WTC11 (cell line): ENCODE measurements around the gene PRPF6.

Source experiments
- ATF1 ChIP-seq: sonication (generic); formaldehyde crosslinking; IDR thresholded peaks from 2 replicates; pipeline ENCODE4 v1.8.1; 2023; ENCODE audit warnings: mild to moderate bottlenecking, moderate library complexity, missing genetic modification reagents
- ETV6 ChIP-seq: sonication (generic); formaldehyde crosslinking; IDR thresholded peaks from 2 replicates; pipeline ENCODE4 v1.8.1; 2022; ENCODE audit warnings: mild to moderate bottlenecking, missing genetic modification reagents
- JUN ChIP-seq: sonication (generic); formaldehyde crosslinking; IDR thresholded peaks from 2 replicates; pipeline ENCODE4 v1.8.0; 2023; ENCODE audit warnings: mild to moderate bottlenecking, missing genetic modification reagents
- SMAD4 ChIP-seq: sonication (generic); formaldehyde crosslinking; IDR thresholded peaks from 2 replicates; pipeline ENCODE4 v1.8.0; 2022; ENCODE audit warnings: mild to moderate bottlenecking, missing genetic modification reagents
- TEAD4 ChIP-seq: sonication (generic); formaldehyde crosslinking; IDR thresholded peaks from 2 replicates; pipeline ENCODE4 v1.8.0; 2022; ENCODE audit warnings: mild to moderate bottlenecking, missing genetic modification reagents
- ZNF416 ChIP-seq: fragments of 250-450 bp; sonication (Bioruptor Pico); IDR thresholded peaks from 2 replicates; pipeline ENCODE4 v1.9.0; 2021; ENCODE audit warnings: mild to moderate bottlenecking, inconsistent platforms
- TF ChIP-seq, protein P1 (sequence below): fragments of 200-600 bp; IDR thresholded peaks from 2 replicates; pipeline ENCODE4 v1.8.0; 2022; ENCODE audit warnings: antibody characterized with exemption

DNA sequence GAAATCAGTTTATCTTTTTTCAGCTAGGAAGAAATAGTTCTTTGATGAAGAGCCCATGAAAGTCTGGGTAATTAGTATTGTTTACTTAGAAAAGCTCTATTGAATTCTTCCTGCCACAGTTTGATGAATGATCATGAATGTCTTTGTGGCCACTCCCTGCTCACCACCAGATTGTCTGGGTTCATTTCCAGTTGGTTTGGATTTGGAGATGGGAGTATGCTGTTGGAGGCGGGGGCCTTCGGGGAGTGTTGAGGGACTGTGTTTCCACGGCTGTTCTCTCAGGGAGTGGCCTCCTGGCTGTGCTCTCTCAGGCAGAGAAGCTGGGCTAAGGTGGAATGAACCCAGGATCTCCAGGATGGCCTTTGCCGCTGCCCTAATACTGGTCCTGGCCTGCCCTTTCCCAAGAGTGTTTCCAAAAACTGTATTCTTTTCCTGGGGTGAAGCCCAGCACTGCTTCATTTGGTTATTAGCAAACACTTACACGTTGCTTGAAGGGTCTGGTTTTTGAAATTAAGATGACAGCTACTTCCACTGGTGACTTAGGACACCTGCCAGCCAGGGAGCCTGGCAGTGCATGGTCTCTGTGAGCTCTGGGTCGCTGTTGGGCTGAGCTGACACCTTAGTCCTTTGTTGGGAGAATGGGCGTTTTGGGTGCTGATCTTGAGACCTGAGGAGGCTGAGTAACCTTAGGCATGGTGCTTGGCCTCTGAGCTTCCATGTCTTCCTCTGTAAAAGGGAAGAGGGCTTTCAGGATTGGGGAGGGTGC lies 23.2 kb downstream of the PRPF6 start:
- TF ChIP-seq SMAD4 (no peak), TEAD4 (CRISPR knock-in tag) (no peak), ETV6 (CRISPR knock-in tag) (no peak), ATF1 (CRISPR knock-in tag) (no peak), ZNF416 (CRISPR knock-in tag) (no peak), JUN (no peak)
- TF ChIP-seq, protein P1, sequence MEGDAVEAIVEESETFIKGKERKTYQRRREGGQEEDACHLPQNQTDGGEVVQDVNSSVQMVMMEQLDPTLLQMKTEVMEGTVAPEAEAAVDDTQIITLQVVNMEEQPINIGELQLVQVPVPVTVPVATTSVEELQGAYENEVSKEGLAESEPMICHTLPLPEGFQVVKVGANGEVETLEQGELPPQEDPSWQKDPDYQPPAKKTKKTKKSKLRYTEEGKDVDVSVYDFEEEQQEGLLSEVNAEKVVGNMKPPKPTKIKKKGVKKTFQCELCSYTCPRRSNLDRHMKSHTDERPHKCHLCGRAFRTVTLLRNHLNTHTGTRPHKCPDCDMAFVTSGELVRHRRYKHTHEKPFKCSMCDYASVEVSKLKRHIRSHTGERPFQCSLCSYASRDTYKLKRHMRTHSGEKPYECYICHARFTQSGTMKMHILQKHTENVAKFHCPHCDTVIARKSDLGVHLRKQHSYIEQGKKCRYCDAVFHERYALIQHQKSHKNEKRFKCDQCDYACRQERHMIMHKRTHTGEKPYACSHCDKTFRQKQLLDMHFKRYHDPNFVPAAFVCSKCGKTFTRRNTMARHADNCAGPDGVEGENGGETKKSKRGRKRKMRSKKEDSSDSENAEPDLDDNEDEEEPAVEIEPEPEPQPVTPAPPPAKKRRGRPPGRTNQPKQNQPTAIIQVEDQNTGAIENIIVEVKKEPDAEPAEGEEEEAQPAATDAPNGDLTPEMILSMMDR = no peak
